Tibial artery (tissue), 4 donors: ENCODE results near the gene SEMA5A.

Source experiments
- DNase-seq, 2 donors: peaks; one replicate each; pipeline ENCODE4 v3.0.0-alpha.2; 2019
- H3K27ac ChIP-seq, 2 donors: fragments of 200-600 bp; sonication (generic) in 1 of 2; 1 replicate in 1 of 2; 2 replicates in 1 of 2; pipeline ENCODE4 v1.5.1; 2018 to 2019; ENCODE audit warnings: mild to moderate bottlenecking in 1 of 2
- H3K27me3 ChIP-seq, 2 donors: fragments of 200-600 bp; sonication (generic) in 1 of 2; one replicate each; pipeline versions ENCODE4 v1.5.1 to v1.6.0; 2016 to 2019
- H3K36me3 ChIP-seq, 3 donors: fragments of 200-600 bp; sonication (generic) in 2 of 3; one replicate each; pipeline ENCODE4 v1.5.1; 2016 to 2019; ENCODE audit warnings: mild to moderate bottlenecking in 2 of 3
- H3K4me1 ChIP-seq, 4 donors: fragments of 200-600 bp; sonication (generic) in 2 of 4; 1 replicate in 3 of 4; 2 replicates in 1 of 4; pipeline ENCODE4 v1.5.1; 2016 to 2019
- H3K4me3 ChIP-seq, 2 donors: fragments of 200-600 bp; sonication (generic) in 1 of 2; 1 replicate in 1 of 2; 2 replicates in 1 of 2; pipeline ENCODE4 v1.5.1; 2018 to 2019; ENCODE audit warnings: mild to moderate bottlenecking in 2 of 2
- H3K9me3 ChIP-seq, 3 donors: fragments of 200-600 bp; sonication (generic) in 1 of 3; one replicate each; pipeline ENCODE4 v1.5.1; 2016 to 2019
- intact Hi-C: fragments of 100-400 bp; cut with DNase I; formaldehyde crosslinking; loops from one replicate; pipeline ENCODE4 v1.15.0; 2023; ENCODE audit warnings: low total_unique reads
- TF ChIP-seq, protein P1 (sequence below), 2 experiments: fragments of 200-600 bp in 1 of 2; fragments of 450-650 bp in 1 of 2; IDR thresholded peaks; one replicate each; pipeline ENCODE4 v1.5.1; 2017 to 2019; ENCODE audit warnings: antibody characterized with exemption in 2 of 2, mild to moderate bottlenecking in 1 of 2, moderate library complexity in 1 of 2

Gene SEMA5A

GRCh38 chr5:9239626-9240025, 306.2 kb downstream of the SEMA5A start:
- DNase-seq: no peak
- Histone ChIP-seq H3K9me3 (no peaks in the 10 kb centered on the region), H3K27me3 (no peaks in the 10 kb centered on the region), H3K27ac (no peak overlapping the region), H3K4me1 (no peaks in the 10 kb centered on the region), H3K4me3 (no peak overlapping the region), H3K36me3 (no peaks in the 10 kb centered on the region)
- TF ChIP-seq, protein P1, sequence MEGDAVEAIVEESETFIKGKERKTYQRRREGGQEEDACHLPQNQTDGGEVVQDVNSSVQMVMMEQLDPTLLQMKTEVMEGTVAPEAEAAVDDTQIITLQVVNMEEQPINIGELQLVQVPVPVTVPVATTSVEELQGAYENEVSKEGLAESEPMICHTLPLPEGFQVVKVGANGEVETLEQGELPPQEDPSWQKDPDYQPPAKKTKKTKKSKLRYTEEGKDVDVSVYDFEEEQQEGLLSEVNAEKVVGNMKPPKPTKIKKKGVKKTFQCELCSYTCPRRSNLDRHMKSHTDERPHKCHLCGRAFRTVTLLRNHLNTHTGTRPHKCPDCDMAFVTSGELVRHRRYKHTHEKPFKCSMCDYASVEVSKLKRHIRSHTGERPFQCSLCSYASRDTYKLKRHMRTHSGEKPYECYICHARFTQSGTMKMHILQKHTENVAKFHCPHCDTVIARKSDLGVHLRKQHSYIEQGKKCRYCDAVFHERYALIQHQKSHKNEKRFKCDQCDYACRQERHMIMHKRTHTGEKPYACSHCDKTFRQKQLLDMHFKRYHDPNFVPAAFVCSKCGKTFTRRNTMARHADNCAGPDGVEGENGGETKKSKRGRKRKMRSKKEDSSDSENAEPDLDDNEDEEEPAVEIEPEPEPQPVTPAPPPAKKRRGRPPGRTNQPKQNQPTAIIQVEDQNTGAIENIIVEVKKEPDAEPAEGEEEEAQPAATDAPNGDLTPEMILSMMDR (IDR thresholded peaks at IDR 0.05): no peak
- intact Hi-C loops: no loop called here

GRCh38 chr5:9239071-9239470, 306.8 kb downstream of the SEMA5A start:
- Histone ChIP-seq H3K27me3 (no peaks in the 10 kb centered on the region), H3K4me3 (no peak overlapping the region), H3K4me1 (no peaks in the 10 kb centered on the region), H3K27ac (no peak overlapping the region), H3K36me3 (no peaks in the 10 kb centered on the region), H3K9me3 (no peaks in the 10 kb centered on the region)
- intact Hi-C loops: no loop called here
- TF ChIP-seq, protein P1 (IDR thresholded peaks at IDR 0.05): no peak
- no peak for DNase-seq

DNA sequence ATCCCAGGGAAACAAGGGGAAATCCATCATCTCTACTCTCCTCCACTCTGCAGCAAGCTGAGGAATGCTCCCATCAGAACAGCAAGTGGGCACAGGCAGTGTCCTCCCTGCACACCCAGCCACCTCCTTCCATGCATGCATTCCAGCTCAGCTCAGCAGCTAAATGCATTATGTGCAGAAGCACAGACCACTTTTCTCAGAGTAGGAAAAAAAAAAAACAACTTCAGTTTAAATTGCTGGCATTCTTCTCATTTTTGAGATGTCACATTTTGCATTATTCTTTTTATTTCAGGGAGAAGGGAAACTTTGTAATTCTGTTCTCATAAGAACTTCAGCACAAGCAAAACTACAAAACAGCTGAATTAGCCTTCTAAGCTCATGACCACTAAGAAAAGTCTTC, 312.2 kb downstream of the SEMA5A start:
- Histone ChIP-seq H3K4me3 (no peak overlapping the region), H3K27ac (no peak overlapping the region)
- TF ChIP-seq, protein P1 (IDR thresholded peaks at IDR 0.05): no peak

GRCh38 chr5:9233035-9233434, 312.8 kb downstream of the SEMA5A start:
- H3K36me3 ChIP-seq: no peaks in the 10 kb centered on the region
- no peaks in the 10 kb centered on the region for H3K27me3 ChIP-seq
- no peak for DNase-seq
- H3K9me3 ChIP-seq: no peaks in the 10 kb centered on the region
- H3K4me3 ChIP-seq: no peak overlapping the region
- peaks cover 0 to 7% (median 3%) of the 10 kb centered on the region in 4 donors for H3K4me1 ChIP-seq
- TF ChIP-seq, protein P1 (IDR thresholded peaks at IDR 0.05): no peak
- H3K27ac ChIP-seq: no peak overlapping the region
- intact Hi-C loops: no loop called here

More for the DNA sequence above, 312.2 kb downstream of the SEMA5A start:
- Histone ChIP-seq H3K4me1 (peaks cover 0 to 7% (median 3%) of the 10 kb centered on the region in 4 donors), H3K36me3 (no peaks in the 10 kb centered on the region), H3K9me3 (no peaks in the 10 kb centered on the region), H3K27me3 (no peaks in the 10 kb centered on the region)
- DNase-seq: no peak
- intact Hi-C loops: no loop called here

DNA sequence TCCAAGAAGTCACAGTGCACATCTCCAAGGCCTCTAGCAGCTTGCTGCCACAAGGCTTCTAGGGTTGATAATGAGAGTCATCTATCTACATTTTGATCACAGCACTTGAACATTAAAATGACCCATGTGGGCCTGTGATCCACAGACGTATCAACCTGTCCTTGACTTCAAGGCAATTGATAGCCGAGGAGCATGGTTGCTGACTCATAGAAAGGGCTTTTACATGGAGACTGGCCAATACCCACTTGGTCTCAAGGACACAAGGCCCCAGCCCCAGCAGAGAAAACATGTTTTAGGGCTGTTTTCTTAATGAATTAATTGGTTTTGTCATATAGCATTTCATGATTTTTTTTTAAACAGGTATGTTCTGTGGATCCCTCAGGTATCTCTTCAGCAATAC, 314.0 kb downstream of the SEMA5A start:
- H3K27me3 ChIP-seq: no peaks in the 10 kb centered on the region
- intact Hi-C loops: no loop called here
- TF ChIP-seq, protein P1 (IDR thresholded peaks at IDR 0.05): no peak

GRCh38 chr5:9230355-9230754, 315.5 kb downstream of the SEMA5A start:
- intact Hi-C loops: no loop called here
- no peaks in the 10 kb centered on the region for H3K27me3 ChIP-seq
- H3K36me3 ChIP-seq: no peaks in the 10 kb centered on the region
- TF ChIP-seq, protein P1 (IDR thresholded peaks at IDR 0.05): no peak
- no peak for DNase-seq
- H3K4me1 ChIP-seq: peaks cover 0 to 7% (median 3%) of the 10 kb centered on the region in 4 donors
- no peak overlapping the region for H3K4me3 ChIP-seq
- H3K27ac ChIP-seq: no peak overlapping the region
- no peaks in the 10 kb centered on the region for H3K9me3 ChIP-seq

More for the DNA sequence above, 314.0 kb downstream of the SEMA5A start:
- Histone ChIP-seq H3K4me3 (no peak overlapping the region), H3K4me1 (peaks cover 0 to 7% (median 3%) of the 10 kb centered on the region in 4 donors), H3K9me3 (no peaks in the 10 kb centered on the region), H3K36me3 (no peaks in the 10 kb centered on the region), H3K27ac (no peak overlapping the region)
- DNase-seq: no peak
